ENCODE measurements around the gene SGSH.

Gene SGSH

GRCh38 chr17:80247561-80247960 lies 27.4 kb upstream of the SGSH start:
- no peak for TF ChIP-seq PRDM2 (tag by site-specific recombination; IDR thresholded peaks at IDR 0.05; ENCODE audit: borderline replicate concordance)
- no peak for TF ChIP-seq ZNF600 (tag by site-specific recombination; IDR thresholded peaks at IDR 0.05)
- no peak for TF ChIP-seq ELK4 (IDR thresholded peaks at IDR 0.05; ENCODE audit: borderline replicate concordance, low read depth, low read length)
- no peak for TF ChIP-seq ZNF404 (tag by site-specific recombination; IDR thresholded peaks at IDR 0.05)
- no peak for TF ChIP-seq YY2 (tag by site-specific recombination; IDR thresholded peaks at IDR 0.05)
- no peak for TF ChIP-seq ZNF677 (tag by site-specific recombination; IDR thresholded peaks at IDR 0.05)
- TF ChIP-seq ZNF830 (tag by site-specific recombination; IDR thresholded peaks at IDR 0.05; ENCODE audit: low read depth): no peak
- no peak for TF ChIP-seq BCL6B (tag by site-specific recombination; IDR thresholded peaks at IDR 0.05)
- no peak for TF ChIP-seq ZNF394 (tag by site-specific recombination; IDR thresholded peaks at IDR 0.05; ENCODE audit: borderline replicate concordance)
- TF ChIP-seq ZNF174 (tag by site-specific recombination; IDR thresholded peaks at IDR 0.05): no peak
- TF ChIP-seq ZNF626 (tag by site-specific recombination; IDR thresholded peaks at IDR 0.05): no peak
- no peak for TF ChIP-seq ZNF692 (tag by site-specific recombination; IDR thresholded peaks at IDR 0.05)
- no peak for TF ChIP-seq ZNF791 (tag by site-specific recombination; IDR thresholded peaks at IDR 0.05)
- TF ChIP-seq ZNF629 (tag by site-specific recombination; IDR thresholded peaks at IDR 0.05): no peak
- no peak for TF ChIP-seq ZNF623 (tag by site-specific recombination; IDR thresholded peaks at IDR 0.05)
- H3K4me3 ChIP-seq (ENCODE audit: low read depth, low read length): no peak overlapping the region
- peaks cover 3 to 72% of the 10 kb centered on the region in 2 experiments; a peak in 2 of 3 replicates for H3K36me3 ChIP-seq (ENCODE audit: control insufficient read depth in 2 of 2, insufficient read depth in 1 of 2, low read length in 2 of 2)
- H3K9me3 ChIP-seq (ENCODE audit: control insufficient read depth, insufficient read depth, low read depth, low read length): no peaks in the 10 kb centered on the region
- ChIA-PET CTCF (no interaction called here), POLR2A (no interaction called here)
- H3K4me1 ChIP-seq (ENCODE audit: control insufficient read depth, insufficient read depth, low read length): no peaks in the 10 kb centered on the region
- no peak overlapping the region for H3K27ac ChIP-seq (ENCODE audit: extremely low read depth, low read depth, low read length)

- no peaks in the 10 kb centered on the region for H3K4me1 ChIP-seq (ENCODE audit: control insufficient read depth, insufficient read depth, low read length)
- H3K4me3 ChIP-seq (ENCODE audit: low read depth, low read length): no peak overlapping the region
- no peak overlapping the region for H3K27ac ChIP-seq (ENCODE audit: extremely low read depth, low read depth, low read length)
- CTCF ChIA-PET: interaction anchor here (0.6 kb wide), 1 partner anchor 20 kb away, joined by 3 read pairs; no protein-coding TSS in a partner anchor
- POLR2A ChIA-PET: no interaction called here
- H3K9me3 ChIP-seq (ENCODE audit: control insufficient read depth, insufficient read depth, low read depth, low read length): no peaks in the 10 kb centered on the region
- H3K36me3 ChIP-seq (ENCODE audit: control insufficient read depth in 2 of 2, insufficient read depth in 1 of 2, low read length in 2 of 2): peaks cover 3 to 72% of the 10 kb centered on the region in 2 experiments
- TF ChIP-seq ZNF341 (tag by site-specific recombination; IDR thresholded peaks at IDR 0.05; ENCODE audit: low read depth): 0 out of 2 replicates have a peak, but pooled peaks have one; percentile 25
- TF ChIP-seq ZNF366 (tag by site-specific recombination; conservative IDR thresholded peaks at IDR 0.05): no peak
Measured at GRCh38 chr17:80246726-80247125, 26.6 kb upstream of the SGSH start.

All from HEK293 (cell line).